ENCODE data around the gene EMILIN3. TPM values are rescaled to one million over a fixed set of nuclear protein-coding genes. Genes with fewer than 3 reads are reported as not detected.

Gene EMILIN3
- total RNA-seq, 4 donors from 2014 or later = 0.40 to 1.5 (median 0.90) TPM

DNA sequence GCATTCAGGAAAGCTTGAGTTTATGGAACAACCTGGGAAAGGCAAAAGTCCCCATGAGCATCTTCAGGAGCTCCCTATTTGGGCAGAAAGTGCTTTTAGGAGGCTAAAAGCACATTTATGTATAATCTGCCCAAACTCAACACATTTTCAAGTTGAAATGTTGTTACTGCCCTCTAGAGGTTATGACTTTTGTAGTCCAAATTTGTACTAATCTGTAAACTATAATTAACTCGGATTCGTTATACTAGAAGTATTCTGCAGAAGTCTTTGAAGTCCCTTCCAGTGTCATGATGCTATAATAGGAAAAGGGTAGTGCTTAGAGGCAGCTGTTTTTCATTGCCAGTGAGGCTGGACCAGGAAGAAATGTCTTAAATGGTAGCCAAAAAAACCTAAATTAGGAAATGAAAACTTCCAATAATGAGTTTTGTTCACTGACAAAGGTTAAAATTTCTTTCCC lies 44.8 kb upstream of the EMILIN3 start:
- H3K27ac ChIP-seq = no peak overlapping the region
- H3K27me3 ChIP-seq = no peaks in the 10 kb centered on the region
- in situ Hi-C loops (cut with MboI; ENCODE audit: low pct_ligation_motif_present in 1 of 4, low pct_unique_long_range_greater_than_20kb in 1 of 4, low sequenced_read_pairs in 3 of 4) (no loop called here), intact Hi-C loops (cut with DNase I; ENCODE audit: low total_unique reads) (no loop called here)
- peaks cover 0 to 6% (median 0%) of the 10 kb centered on the region in 4 donors for H3K4me1 ChIP-seq
- H3K9me3 ChIP-seq = no peaks in the 10 kb centered on the region
- H3K4me3 ChIP-seq = no peak overlapping the region
- no peak for DNase-seq
- 32 to 57% methylated on average over 2 of the region's 2 CpGs for WGBS, 2 donors (ENCODE audit: low coverage in 1 of 2)
- TF ChIP-seq, protein P1, sequence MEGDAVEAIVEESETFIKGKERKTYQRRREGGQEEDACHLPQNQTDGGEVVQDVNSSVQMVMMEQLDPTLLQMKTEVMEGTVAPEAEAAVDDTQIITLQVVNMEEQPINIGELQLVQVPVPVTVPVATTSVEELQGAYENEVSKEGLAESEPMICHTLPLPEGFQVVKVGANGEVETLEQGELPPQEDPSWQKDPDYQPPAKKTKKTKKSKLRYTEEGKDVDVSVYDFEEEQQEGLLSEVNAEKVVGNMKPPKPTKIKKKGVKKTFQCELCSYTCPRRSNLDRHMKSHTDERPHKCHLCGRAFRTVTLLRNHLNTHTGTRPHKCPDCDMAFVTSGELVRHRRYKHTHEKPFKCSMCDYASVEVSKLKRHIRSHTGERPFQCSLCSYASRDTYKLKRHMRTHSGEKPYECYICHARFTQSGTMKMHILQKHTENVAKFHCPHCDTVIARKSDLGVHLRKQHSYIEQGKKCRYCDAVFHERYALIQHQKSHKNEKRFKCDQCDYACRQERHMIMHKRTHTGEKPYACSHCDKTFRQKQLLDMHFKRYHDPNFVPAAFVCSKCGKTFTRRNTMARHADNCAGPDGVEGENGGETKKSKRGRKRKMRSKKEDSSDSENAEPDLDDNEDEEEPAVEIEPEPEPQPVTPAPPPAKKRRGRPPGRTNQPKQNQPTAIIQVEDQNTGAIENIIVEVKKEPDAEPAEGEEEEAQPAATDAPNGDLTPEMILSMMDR (IDR thresholded peaks at IDR 0.05) = peak; percentile 11 to 39 (median 30)
- TF ChIP-seq EP300 (IDR thresholded peaks at IDR 0.05; ENCODE audit: low read depth) (no peak), POLR2A (IDR thresholded peaks at IDR 0.05) (no peak), POLR2AphosphoS5 (IDR thresholded peaks at IDR 0.05) (no peak)
- peaks cover 0 to 59% (median 25%) of the 10 kb centered on the region in 4 donors for H3K36me3 ChIP-seq

DNA sequence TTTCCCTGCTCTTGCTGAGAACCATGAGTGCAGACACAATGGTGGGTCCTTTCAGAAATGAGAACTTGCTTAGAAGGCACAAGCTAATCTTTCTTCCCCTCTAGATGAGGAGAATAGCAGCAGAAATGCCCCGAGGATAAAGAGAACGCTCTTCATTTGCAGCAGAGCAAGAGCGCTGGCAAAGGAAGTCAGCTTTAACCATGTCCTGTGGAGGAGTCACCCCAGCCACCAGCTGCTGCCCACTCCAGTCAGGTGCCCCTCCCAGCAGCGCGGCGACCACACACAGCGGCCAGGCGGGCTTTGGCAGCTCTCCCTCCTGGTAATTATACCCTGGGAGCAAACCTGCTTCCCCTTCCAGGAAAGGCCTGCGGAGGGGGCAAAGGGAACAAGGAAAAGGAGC lies 42.4 kb upstream of the EMILIN3 start:
- TF ChIP-seq, protein P1 (IDR thresholded peaks at IDR 0.05) = no peak
- no peak for TF ChIP-seq EP300 (IDR thresholded peaks at IDR 0.05; ENCODE audit: low read depth)
- no peak for TF ChIP-seq POLR2A (IDR thresholded peaks at IDR 0.05)
- no peak for TF ChIP-seq POLR2AphosphoS5 (IDR thresholded peaks at IDR 0.05)
- Histone ChIP-seq H3K4me1 (peaks cover 0 to 6% (median 0%) of the 10 kb centered on the region in 4 donors), H3K27ac (peak overlapping the region in 1 of 4 donors; percentile 47), H3K9me3 (no peaks in the 10 kb centered on the region), H3K27me3 (no peaks in the 10 kb centered on the region), H3K36me3 (peaks cover 0 to 49% (median 13%) of the 10 kb centered on the region in 4 donors), H3K4me3 (no peak overlapping the region)
- 63% methylated on average over 9 of the region's 9 CpGs; no CpG with 5 or more reads in 1 of the 2 donors for WGBS, 2 donors (ENCODE audit: low coverage in 1 of 2)
- in situ Hi-C loops (cut with MboI; ENCODE audit: low pct_ligation_motif_present in 1 of 4, low pct_unique_long_range_greater_than_20kb in 1 of 4, low sequenced_read_pairs in 3 of 4) = no loop called here
- intact Hi-C loops (cut with DNase I; ENCODE audit: low total_unique reads) = no loop called here
- no peak for DNase-seq

DNA sequence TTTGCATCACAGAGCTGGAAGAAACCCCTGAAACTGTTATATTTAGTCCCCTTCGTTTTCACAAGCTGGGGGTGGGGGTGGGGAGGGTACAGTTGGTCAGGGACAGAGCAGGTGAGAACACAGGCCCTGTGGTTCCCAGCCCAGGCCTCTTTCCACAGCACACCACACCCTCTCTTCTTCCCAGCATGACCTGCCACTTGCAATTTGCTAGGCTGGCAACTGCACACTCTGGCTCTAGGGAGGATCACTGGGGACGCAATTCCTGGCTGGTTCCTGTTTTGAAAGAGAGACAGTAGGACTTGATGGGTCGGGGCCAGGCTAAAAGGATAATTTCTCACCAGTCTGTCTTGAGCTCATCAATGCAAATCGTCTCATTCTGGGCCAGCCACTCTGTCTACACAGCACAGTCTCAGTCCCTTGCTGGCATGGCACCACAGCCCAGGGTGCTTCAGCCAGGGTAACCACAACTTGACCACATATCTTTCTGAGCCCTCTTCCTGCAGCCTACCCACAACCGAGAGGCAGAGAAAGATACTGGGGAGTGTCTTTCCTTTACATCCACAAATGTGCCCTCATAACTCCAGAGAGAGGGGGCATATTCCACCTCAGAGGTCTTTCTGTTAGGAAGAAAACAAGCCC lies 41.7 kb upstream of the EMILIN3 start:
- peak; percentile 47 for DNase-seq
- in situ Hi-C loops (cut with MboI; ENCODE audit: low pct_ligation_motif_present in 1 of 4, low pct_unique_long_range_greater_than_20kb in 1 of 4, low sequenced_read_pairs in 3 of 4) = no loop called here
- H3K36me3 ChIP-seq = peaks cover 0 to 41% (median 11%) of the 10 kb centered on the region in 4 donors

DNA sequence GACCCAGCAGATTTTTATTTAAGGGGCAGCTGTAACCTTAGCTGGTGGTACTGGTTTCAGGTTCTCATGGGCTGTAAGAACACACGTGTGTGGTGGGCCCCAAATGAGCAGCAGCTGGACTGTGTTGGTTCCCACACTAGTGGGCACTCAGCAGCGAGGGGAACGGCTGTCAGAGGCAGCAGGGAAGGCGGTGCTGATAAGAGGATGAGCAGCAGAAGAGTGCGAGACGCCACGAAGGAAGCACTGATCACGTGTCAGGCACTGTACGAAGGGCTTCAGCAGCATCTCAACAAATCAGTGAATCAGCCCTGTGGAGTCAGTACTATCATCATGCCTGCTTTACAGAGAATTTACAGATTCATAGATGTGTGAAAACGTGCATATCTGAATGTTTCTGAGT lies 41.0 kb upstream of the EMILIN3 start:
- Histone ChIP-seq H3K27me3 (no peaks in the 10 kb centered on the region), H3K4me3 (no peak overlapping the region), H3K27ac (peak overlapping the region in 1 of 4 donors; percentile 47), H3K4me1 (peaks cover 0 to 6% (median 0%) of the 10 kb centered on the region in 4 donors), H3K9me3 (no peaks in the 10 kb centered on the region), H3K36me3 (peaks cover 0 to 36% (median 9%) of the 10 kb centered on the region in 4 donors)
- in situ Hi-C loops (cut with MboI; ENCODE audit: low pct_ligation_motif_present in 1 of 4, low pct_unique_long_range_greater_than_20kb in 1 of 4, low sequenced_read_pairs in 3 of 4) = no loop called here
- intact Hi-C loops (cut with DNase I; ENCODE audit: low total_unique reads) = no loop called here
- TF ChIP-seq POLR2AphosphoS5 (IDR thresholded peaks at IDR 0.05) (no peak), EP300 (IDR thresholded peaks at IDR 0.05; ENCODE audit: low read depth) (no peak), POLR2A (IDR thresholded peaks at IDR 0.05) (no peak)
- TF ChIP-seq, protein P1 (IDR thresholded peaks at IDR 0.05) = no peak
- WGBS, 2 donors (ENCODE audit: low coverage in 1 of 2) = 88 to 95% methylated on average over 10 of the region's 10 CpGs
- peak; percentile 19 for DNase-seq

More for the DNA sequence above, 41.7 kb upstream of the EMILIN3 start:
- Histone ChIP-seq H3K9me3 (no peaks in the 10 kb centered on the region), H3K27ac (peak overlapping the region in 1 of 4 donors; percentile 47), H3K4me1 (peaks cover 0 to 6% (median 0%) of the 10 kb centered on the region in 4 donors), H3K4me3 (no peak overlapping the region), H3K27me3 (no peaks in the 10 kb centered on the region)
- WGBS, 2 donors (ENCODE audit: low coverage in 1 of 2) = 60 to 80% methylated on average over 1 to 5 of the region's 5 CpGs
- no peak for TF ChIP-seq POLR2AphosphoS5 (IDR thresholded peaks at IDR 0.05)
- no peak for TF ChIP-seq EP300 (IDR thresholded peaks at IDR 0.05; ENCODE audit: low read depth)
- TF ChIP-seq, protein P1 (IDR thresholded peaks at IDR 0.05) = no peak
- TF ChIP-seq POLR2A (IDR thresholded peaks at IDR 0.05) = no peak
- intact Hi-C loops (cut with DNase I; ENCODE audit: low total_unique reads) = no loop called here

Measured in transverse colon (tissue), 4 donors.